HG02798 (cell line): ENCODE measurements around the gene S100A10.

Experiments
- ATAC-seq: cut with Tn5 transposase; IDR thresholded peaks from one replicate; pipeline ENCODE4 v1.9.1; 2021; ENCODE audit warnings: mild to moderate bottlenecking; ENCODE audit not compliant: unreplicated experiment, poor library complexity

The S100A10 gene

DNA sequence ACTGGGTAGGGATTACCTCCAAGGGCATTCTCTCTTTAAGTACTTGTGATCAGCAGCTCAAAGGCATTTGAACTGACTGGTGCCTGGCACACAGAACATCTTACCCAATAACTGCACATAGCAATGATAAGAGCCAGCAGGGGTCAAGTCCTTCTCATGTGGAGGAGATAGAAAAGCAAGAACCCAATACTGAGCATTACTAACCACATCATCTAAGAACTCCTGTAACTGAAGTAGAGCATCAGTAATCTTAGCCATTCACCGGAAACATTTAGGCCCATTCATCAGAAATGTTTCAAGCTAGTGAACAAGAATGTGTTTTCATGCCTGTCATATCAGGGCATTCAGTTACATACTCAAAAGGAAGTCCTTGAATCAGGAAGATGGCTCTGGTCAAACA is 50.8 kb downstream of the S100A10 start:
- no peak for ATAC-seq

DNA sequence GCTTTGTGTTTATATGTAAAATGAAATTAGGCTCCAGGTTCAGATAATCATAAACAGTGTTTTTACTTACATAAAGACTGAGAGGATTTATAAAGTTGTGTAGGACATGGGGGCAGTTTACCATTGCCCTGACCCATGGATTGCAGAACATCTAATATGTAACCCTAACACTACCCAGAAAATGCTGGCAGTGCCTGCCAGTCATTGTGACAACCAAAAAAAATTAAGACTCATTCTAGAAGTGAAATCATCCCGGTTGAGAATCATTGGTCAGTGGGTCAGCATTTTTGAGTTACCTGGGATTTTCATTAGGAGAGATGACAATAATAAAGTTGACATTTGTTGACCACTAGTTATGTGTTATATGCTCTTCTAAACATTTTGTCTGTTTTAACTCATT is 53.1 kb downstream of the S100A10 start:
- ATAC-seq = no peak

DNA sequence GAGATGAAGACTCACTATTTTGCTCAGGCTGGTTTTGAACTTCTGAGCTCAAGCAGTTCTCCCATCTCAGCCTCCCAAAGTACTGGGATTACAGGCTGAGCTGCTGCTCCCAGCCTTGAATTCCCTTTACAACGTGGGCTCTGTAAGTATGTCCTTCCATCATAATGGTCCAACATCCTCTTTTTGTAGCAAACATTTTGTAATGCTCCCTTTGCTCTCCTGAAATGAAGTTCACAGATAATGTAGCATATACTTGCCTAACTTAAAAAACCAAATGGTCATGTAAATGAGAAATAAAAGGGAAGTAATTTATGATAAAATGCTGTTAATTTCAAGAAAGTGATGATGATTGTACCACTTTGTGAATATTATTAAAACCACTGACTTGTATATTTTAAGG is 53.9 kb downstream of the S100A10 start:
- no peak for ATAC-seq

- no peak for ATAC-seq
Measured at GRCh38 chr1:151939141-151939540, 54.5 kb downstream of the S100A10 start.

- ATAC-seq = no peak
Measured at GRCh38 chr1:151936653-151937052, 57.0 kb downstream of the S100A10 start.

GRCh38 chr1:151935894-151936602 is 57.6 kb downstream of the S100A10 start:
- no peak for ATAC-seq

DNA sequence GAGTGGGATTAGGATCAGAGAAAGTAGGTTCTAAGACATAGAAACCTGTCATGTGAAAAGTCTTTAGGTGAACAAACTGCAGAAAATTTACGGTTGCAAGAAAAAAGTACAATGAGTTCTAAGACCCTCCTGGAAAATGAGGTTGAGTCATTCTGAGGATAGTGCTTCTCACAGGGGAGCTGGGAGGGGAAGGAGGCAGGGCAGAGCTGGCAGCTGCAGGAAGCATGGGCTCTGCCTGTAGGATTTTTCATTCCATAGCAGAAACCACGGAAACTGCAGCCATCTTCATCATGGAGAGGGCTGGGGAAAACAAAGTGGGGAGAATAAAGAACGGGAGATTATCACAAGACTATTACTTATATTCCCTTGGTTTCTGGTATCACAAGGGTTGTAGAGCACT is 58.5 kb downstream of the S100A10 start:
- ATAC-seq = no peak

DNA sequence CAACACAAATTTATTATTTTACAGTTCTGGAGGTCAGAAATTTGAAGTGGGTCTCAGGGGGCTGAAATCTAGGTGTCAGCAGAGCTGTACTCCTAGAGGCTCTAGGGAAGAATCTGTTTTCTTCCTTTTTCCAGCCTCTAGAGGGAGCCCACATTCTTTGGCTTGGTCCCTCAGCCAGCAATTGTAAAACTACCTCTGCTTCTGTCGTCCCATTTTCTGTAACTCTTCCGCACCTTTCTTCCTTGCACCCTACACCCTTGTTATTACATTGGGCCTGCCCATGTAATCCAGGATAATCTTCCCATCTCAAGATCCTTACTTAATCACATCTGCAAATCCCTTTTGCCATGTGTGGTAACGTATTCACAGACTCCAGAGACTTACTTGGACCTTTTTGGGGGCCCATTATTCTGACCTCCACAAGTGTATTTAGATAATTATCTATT is 59.6 kb downstream of the S100A10 start:
- ATAC-seq = peak; percentile 40
